Thoracic aorta (tissue), 2 donors: ENCODE data around the gene CFL2. TPM values are rescaled to one million over a fixed set of nuclear protein-coding genes. Genes with fewer than 3 reads are reported as not detected.

Source experiments
- ATAC-seq: fragments of 150-250 bp; one replicate; pipeline ENCODE4 v1.8.0; 2017; ENCODE audit warnings: low read depth; ENCODE audit not compliant: insufficient number of reproducible peaks, low FRiP score
- DNase-seq: peaks from one replicate; pipeline ENCODE4 v3.0.0-alpha.2; 2020; ENCODE audit warnings: low spot score
- H3K27ac ChIP-seq, 2 donors: fragments of 200-600 bp; sonication (generic); 1 replicate in 1 of 2; 2 replicates in 1 of 2; pipeline ENCODE4 v1.5.1; 2016; ENCODE audit warnings: mild to moderate bottlenecking in 2 of 2, moderate library complexity in 2 of 2
- H3K27me3 ChIP-seq: fragments of 200-600 bp; sonication (generic); replicated peaks from 2 replicates; pipeline ENCODE4 v1.6.0; 2016; ENCODE audit warnings: mild to moderate bottlenecking; ENCODE audit not compliant: insufficient read depth
- H3K36me3 ChIP-seq: fragments of 200-600 bp; sonication (generic); one replicate; pipeline ENCODE4 v1.5.1; 2016
- H3K4me1 ChIP-seq, 2 donors: fragments of 200-600 bp; sonication (generic); 1 replicate in 1 of 2; 2 replicates in 1 of 2; pipeline versions ENCODE4 v1.5.1 to v1.6.0; 2016; ENCODE audit warnings: low read depth in 2 of 2, mild to moderate bottlenecking in 1 of 2; ENCODE audit not compliant: control insufficient read depth in 1 of 2
- H3K4me3 ChIP-seq: fragments of 200-600 bp; sonication (generic); 2 replicates; pipeline ENCODE4 v1.5.1; 2016; ENCODE audit warnings: mild to moderate bottlenecking
- H3K9me3 ChIP-seq: fragments of 200-600 bp; sonication (generic); 2 replicates; pipeline ENCODE4 v1.5.1; 2016
- CTCF ChIP-seq: fragments of 200-600 bp; sonication (generic); IDR thresholded peaks from one replicate; pipeline ENCODE4 v1.5.1; 2019; ENCODE audit warnings: antibody characterized with exemption
- total RNA-seq, 2 donors: library from RNA; depleted of rRNA; stranded (reverse); fragments of >200 nt; gene quantifications; one replicate each; pipeline versions ENCODE4 v1.1.0 to v1.2.3, GENCODE V29; 2016

CFL2 gene
- total RNA-seq, 2 donors from 2014 or later = 94.6 to 127 TPM

- no peak for DNase-seq
- H3K27me3 ChIP-seq = no peaks in the 10 kb centered on the region
- no peaks in the 10 kb centered on the region for H3K9me3 ChIP-seq
- TF ChIP-seq CTCF = no peak
- ATAC-seq = no peak
- peaks cover 3 to 10% of the 10 kb centered on the region in 2 donors for H3K4me1 ChIP-seq
- H3K36me3 ChIP-seq = no peaks in the 10 kb centered on the region
- H3K27ac ChIP-seq = no peak overlapping the region
- no peak overlapping the region for H3K4me3 ChIP-seq
Observed at GRCh38 chr14:34692348-34692747, 22.0 kb downstream of the CFL2 start.

DNA sequence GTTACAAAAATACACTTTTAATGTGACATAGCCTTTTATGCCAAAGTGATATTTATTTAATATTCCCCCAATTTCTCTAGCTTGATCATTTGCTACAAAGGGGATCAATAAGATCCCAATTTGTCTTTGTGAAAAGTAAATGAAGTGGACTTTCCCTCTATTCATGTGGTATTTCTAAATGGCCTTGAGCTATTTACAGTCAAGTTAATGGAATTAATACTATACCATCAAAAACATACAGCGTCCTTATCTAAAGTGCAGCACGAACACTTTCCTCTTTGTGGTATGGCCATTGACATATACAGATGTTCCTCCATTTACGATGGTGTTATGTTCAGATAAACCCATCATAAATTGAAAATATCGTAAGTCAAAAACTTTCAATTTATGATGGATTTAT, 23.2 kb downstream of the CFL2 start:
- H3K27ac ChIP-seq = no peak overlapping the region
- no peak for DNase-seq
- peaks cover 3 to 10% of the 10 kb centered on the region in 2 donors for H3K4me1 ChIP-seq
- no peak for ATAC-seq
- no peaks in the 10 kb centered on the region for H3K36me3 ChIP-seq
- no peak for TF ChIP-seq CTCF
- H3K4me3 ChIP-seq = no peak overlapping the region
- no peaks in the 10 kb centered on the region for H3K9me3 ChIP-seq
- H3K27me3 ChIP-seq = no peaks in the 10 kb centered on the region

DNA sequence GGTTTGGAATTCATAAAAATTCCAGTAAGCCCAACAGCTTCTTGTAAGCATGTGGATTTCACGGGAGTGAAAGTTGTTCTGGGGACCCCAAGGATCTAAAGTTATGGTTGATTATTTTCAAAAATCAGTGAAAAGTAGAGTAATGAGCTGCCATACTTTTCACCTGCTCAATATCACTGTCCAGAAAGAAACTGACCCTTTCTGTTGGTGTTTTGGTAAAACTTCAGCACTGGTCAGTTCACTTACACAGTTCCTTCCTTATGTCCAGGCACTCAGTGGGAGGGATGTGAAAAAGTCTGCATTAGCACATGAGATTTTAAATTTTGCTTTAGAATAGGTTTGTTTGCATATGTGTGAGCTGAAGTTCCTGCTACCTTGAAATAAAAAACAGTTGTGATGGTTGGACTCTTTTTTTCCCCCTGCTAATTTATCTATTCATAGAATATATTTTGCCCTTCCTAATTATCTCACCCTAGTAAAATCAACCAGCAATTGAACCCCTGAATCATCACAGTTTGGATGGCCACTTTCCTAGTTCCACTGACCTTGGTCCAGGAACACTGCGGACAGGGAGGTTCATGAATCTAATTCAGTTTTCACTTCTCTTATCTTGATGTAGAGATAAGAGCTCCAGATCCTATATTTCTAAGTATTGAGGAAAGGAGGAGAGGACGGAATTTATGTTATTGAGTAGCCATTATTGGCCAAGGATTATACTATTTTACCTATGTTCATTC, 25.8 kb downstream of the CFL2 start:
- no peak for ATAC-seq
- H3K9me3 ChIP-seq = no peaks in the 10 kb centered on the region
- DNase-seq = no peak
- no peak overlapping the region for H3K4me3 ChIP-seq
- TF ChIP-seq CTCF = no peak
- H3K27ac ChIP-seq = no peak overlapping the region
- peaks cover 3 to 10% of the 10 kb centered on the region in 2 donors for H3K4me1 ChIP-seq
- H3K36me3 ChIP-seq = no peaks in the 10 kb centered on the region
- H3K27me3 ChIP-seq = no peaks in the 10 kb centered on the region

DNA sequence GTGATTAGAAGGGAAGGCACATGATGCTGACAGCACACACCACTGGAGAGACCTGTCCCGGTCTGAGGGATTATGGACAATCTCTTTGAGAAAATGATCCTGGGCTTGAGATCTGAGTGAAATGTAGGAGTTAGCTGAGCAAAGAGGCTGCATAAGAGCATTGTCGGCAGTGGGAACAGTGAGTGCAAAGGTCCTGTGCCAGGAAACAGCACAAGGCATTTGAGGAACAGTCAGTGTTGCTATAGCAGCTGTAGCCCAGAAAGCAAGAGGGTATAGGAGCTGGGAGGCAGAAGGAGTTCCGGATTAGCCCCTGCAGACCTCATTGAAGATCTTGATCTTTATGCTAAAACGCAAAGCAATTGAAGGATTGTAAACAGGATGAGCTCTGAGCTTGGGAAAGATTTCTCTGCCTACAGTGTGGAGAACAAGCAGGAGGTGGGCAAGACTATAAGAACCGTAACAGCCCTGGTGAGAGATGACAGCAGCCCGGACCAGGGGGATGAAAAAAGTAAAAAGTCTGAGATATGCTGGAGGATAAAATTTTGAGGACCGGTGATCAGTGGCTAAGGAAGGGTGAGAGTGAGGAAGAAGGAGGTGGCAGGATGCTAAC, 28.5 kb downstream of the CFL2 start:
- TF ChIP-seq CTCF = no peak
- H3K36me3 ChIP-seq = no peaks in the 10 kb centered on the region
- DNase-seq (no peak), ATAC-seq (no peak)
- no peak overlapping the region for H3K4me3 ChIP-seq
- H3K9me3 ChIP-seq = no peaks in the 10 kb centered on the region
- no peaks in the 10 kb centered on the region for H3K27me3 ChIP-seq
- no peak overlapping the region for H3K27ac ChIP-seq
- H3K4me1 ChIP-seq = no peaks in the 10 kb centered on the region

- Histone ChIP-seq H3K27ac (no peak overlapping the region), H3K36me3 (no peaks in the 10 kb centered on the region), H3K9me3 (no peaks in the 10 kb centered on the region), H3K4me1 (no peaks in the 10 kb centered on the region), H3K4me3 (no peak overlapping the region), H3K27me3 (no peaks in the 10 kb centered on the region)
- ATAC-seq = no peak
- no peak for DNase-seq
- no peak for TF ChIP-seq CTCF
Observed at GRCh38 chr14:34684578-34684977, 29.8 kb downstream of the CFL2 start.
